SU-DHL-6 (cell line): ENCODE data around the gene PDZRN3.

ENCODE experiments used
- H2AFZ ChIP-seq: fragments of 200-600 bp; sonication (generic); 2 replicates; pipeline ENCODE4 v1.6.1; 2014; ENCODE audit warnings: low read depth, mild to moderate bottlenecking, moderate library complexity, mixed read lengths, antibody characterized with exemption, low read length; ENCODE audit not compliant: severe bottlenecking
- H3F3A ChIP-seq: fragments of 200-600 bp; shearing (Covaris generic); 2 replicates; pipeline ENCODE4 v1.6.0; 2016; ENCODE audit warnings: antibody characterized with exemption, mild to moderate bottlenecking; ENCODE audit not compliant: insufficient read depth
- H3K27ac ChIP-seq: fragments of 200-600 bp; sonication (generic); 2 replicates; pipeline ENCODE4 v1.5.1; 2016; ENCODE audit warnings: low read depth, mild to moderate bottlenecking, low read length, moderate library complexity, mixed read lengths
- H3K27me3 ChIP-seq: fragments of 200-600 bp; sonication (generic), shearing (Covaris generic); 2 replicates; pipeline ENCODE4 v1.6.0; 2014; ENCODE audit warnings: mild to moderate bottlenecking, low read length
- H3K36me3 ChIP-seq: fragments of 200-600 bp; sonication (generic); 2 replicates; pipeline ENCODE4 v1.6.1; 2014; ENCODE audit warnings: mild to moderate bottlenecking, low read length, mixed read lengths
- H3K4me2 ChIP-seq: fragments of 300-600, 200-600 bp; shearing (Covaris generic), sonication (generic); 2 replicates; pipeline ENCODE4 v1.6.0; 2014; ENCODE audit warnings: low read length, low read depth, mild to moderate bottlenecking; ENCODE audit not compliant: poor library complexity, severe bottlenecking
- H3K4me3 ChIP-seq: fragments of 200-600 bp; sonication (generic); 2 replicates; pipeline ENCODE4 v1.5.1; 2014; ENCODE audit warnings: antibody characterized with exemption, low read length, mild to moderate bottlenecking, mixed read lengths; ENCODE audit not compliant: insufficient read depth, poor library complexity, severe bottlenecking
- H3K79me2 ChIP-seq: fragments of 200-600 bp; sonication (generic); 2 replicates; pipeline ENCODE4 v1.6.1; 2014; ENCODE audit warnings: mild to moderate bottlenecking, low read length, moderate library complexity; ENCODE audit not compliant: insufficient read depth
- H3K9ac ChIP-seq: fragments of 200-600 bp; sonication (generic); 2 replicates; pipeline ENCODE4 v1.7.0; 2014; ENCODE audit warnings: mild to moderate bottlenecking, low read length
- H3K9me2 ChIP-seq: fragments of 200-600 bp; sonication (generic); replicated peaks from 2 replicates; pipeline ENCODE4 v1.6.1; 2014; ENCODE audit warnings: low read length; ENCODE audit not compliant: insufficient read depth
- H3K9me3 ChIP-seq: fragments of 200-600 bp; sonication (generic); 2 replicates; pipeline ENCODE4 v1.6.1; 2014; ENCODE audit warnings: low read length, mixed read lengths; ENCODE audit not compliant: insufficient read depth
- H4K20me1 ChIP-seq: fragments of 200-600 bp; sonication (generic); 2 replicates; pipeline ENCODE4 v1.6.1; 2014; ENCODE audit warnings: low read depth, mild to moderate bottlenecking, antibody characterized with exemption, low read length, moderate library complexity, mixed read lengths
- CTCF ChIP-seq: fragments of 200-600 bp; sonication (generic); IDR thresholded peaks from one replicate; pipeline ENCODE4 v1.5.1; 2017; ENCODE audit warnings: antibody characterized with exemption, mild to moderate bottlenecking, low read length, moderate library complexity; ENCODE audit not compliant: insufficient read depth, poor library complexity, severe bottlenecking
- EZH2phosphoT487 ChIP-seq: fragments of 200-600 bp; sonication (generic), shearing (Covaris generic); conservative IDR thresholded peaks from 2 replicates; pipeline ENCODE4 v1.6.1; 2018; ENCODE audit warnings: mild to moderate bottlenecking, antibody characterized with exemption, low read length, moderate library complexity, mixed read lengths

Gene PDZRN3

GRCh38 chr3:73409138-73409763 lies 215.5 kb downstream of the PDZRN3 start:
- H3K9me2 ChIP-seq, result no peaks in the 10 kb centered on the region
- TF ChIP-seq EZH2phosphoT487 (no peak), CTCF (no peak)
- no peak overlapping the region for H3K9ac ChIP-seq
- no peaks in the 10 kb centered on the region for H4K20me1 ChIP-seq
- no peak overlapping the region for H3K4me3 ChIP-seq
- H3K36me3 ChIP-seq, result no peaks in the 10 kb centered on the region
- H3K9me3 ChIP-seq, result no peaks in the 10 kb centered on the region
- no peaks in the 10 kb centered on the region for H3K79me2 ChIP-seq
- no peak overlapping the region for H2AFZ ChIP-seq
- H3F3A ChIP-seq, result no peaks in the 10 kb centered on the region
- no peak overlapping the region for H3K4me2 ChIP-seq
- no peaks in the 10 kb centered on the region for H3K27me3 ChIP-seq
- H3K27ac ChIP-seq, result no peak overlapping the region

GRCh38 chr3:73408634-73409033 lies 216.1 kb downstream of the PDZRN3 start:
- Histone ChIP-seq H3K27me3 (no peaks in the 10 kb centered on the region), H2AFZ (no peak overlapping the region), H3K36me3 (no peaks in the 10 kb centered on the region), H3K27ac (no peak overlapping the region), H3K9ac (no peak overlapping the region), H3F3A (no peaks in the 10 kb centered on the region), H3K4me2 (no peak overlapping the region), H3K9me3 (no peaks in the 10 kb centered on the region), H3K4me3 (no peak overlapping the region), H3K9me2 (no peaks in the 10 kb centered on the region), H3K79me2 (no peaks in the 10 kb centered on the region), H4K20me1 (no peaks in the 10 kb centered on the region)
- TF ChIP-seq EZH2phosphoT487, result no peak
- no peak for TF ChIP-seq CTCF

- Histone ChIP-seq H3K9me3 (no peaks in the 10 kb centered on the region), H2AFZ (no peak overlapping the region), H3K4me3 (no peak overlapping the region), H3K4me2 (no peak overlapping the region), H3K79me2 (no peaks in the 10 kb centered on the region), H4K20me1 (no peaks in the 10 kb centered on the region), H3K9ac (no peak overlapping the region), H3K36me3 (no peaks in the 10 kb centered on the region), H3F3A (no peaks in the 10 kb centered on the region), H3K9me2 (no peaks in the 10 kb centered on the region), H3K27me3 (no peaks in the 10 kb centered on the region), H3K27ac (no peak overlapping the region)
- no peak for TF ChIP-seq EZH2phosphoT487
- TF ChIP-seq CTCF, result no peak
Observed at GRCh38 chr3:73407577-73407976, 217.2 kb downstream of the PDZRN3 start.
